NB4 (cell line): Measurements from ENCODE around the gene SPINT2.

Experiments
- DNase-seq: peaks from one replicate; pipeline ENCODE4 v3.0.0; 2010; ENCODE audit warnings: low read depth
- H3K4me3 ChIP-seq: one replicate; pipeline ENCODE4 v1.5.1; 2011; ENCODE audit warnings: mild to moderate bottlenecking, low read depth, low read length, moderate library complexity
- MYC ChIP-seq: IDR thresholded peaks from 2 replicates; pipeline ENCODE4 v1.6.1; 2011; ENCODE audit warnings: low read depth, low read length
- POLR2A ChIP-seq: IDR thresholded peaks from 2 replicates; pipeline ENCODE4 v1.6.1; 2011; ENCODE audit warnings: mild to moderate bottlenecking; ENCODE audit not compliant: insufficient read length; ENCODE audit errors: extremely low read depth
- TF ChIP-seq, protein P1 (sequence below): IDR thresholded peaks from 2 replicates; pipeline ENCODE4 v1.6.1; 2011; ENCODE audit warnings: low read depth, low read length
- TF ChIP-seq, protein P2 (sequence below): IDR thresholded peaks from one replicate; pipeline ENCODE4 v1.5.1; 2012; ENCODE audit warnings: low read depth, low read length

Gene SPINT2

DNA sequence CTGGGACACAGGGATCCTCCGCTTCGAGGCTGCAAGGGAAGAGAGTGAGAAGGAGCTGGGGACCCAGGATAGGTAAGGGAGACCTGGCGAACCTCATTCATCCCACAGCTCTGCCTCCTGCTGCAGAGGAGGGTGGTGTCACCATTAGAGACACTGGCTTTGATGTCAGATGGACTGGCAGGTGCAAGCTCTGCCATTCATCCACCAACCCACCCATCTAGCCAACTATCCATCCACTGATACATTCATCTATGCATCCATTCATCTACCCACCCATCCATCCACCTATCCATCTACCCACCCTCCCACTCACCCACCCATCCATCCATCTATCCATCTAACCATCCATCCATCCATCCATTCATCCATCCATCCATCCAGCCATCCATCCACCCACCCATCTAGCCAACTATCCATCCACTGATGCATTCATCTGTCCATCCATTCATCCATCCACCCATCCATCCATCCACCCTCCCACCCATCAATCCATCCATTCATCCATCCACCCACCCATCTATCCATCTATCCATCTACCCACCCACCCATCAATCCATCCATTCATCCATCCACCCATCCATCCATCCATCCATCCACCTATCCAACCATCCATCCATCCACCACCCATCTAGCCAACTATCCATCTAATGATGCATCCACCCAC is 45.4 kb downstream of the SPINT2 start:
- H3K4me3 ChIP-seq, result no peak overlapping the region
- TF ChIP-seq, protein P1, sequence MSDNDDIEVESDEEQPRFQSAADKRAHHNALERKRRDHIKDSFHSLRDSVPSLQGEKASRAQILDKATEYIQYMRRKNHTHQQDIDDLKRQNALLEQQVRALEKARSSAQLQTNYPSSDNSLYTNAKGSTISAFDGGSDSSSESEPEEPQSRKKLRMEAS, result no peak
- no peak for DNase-seq

DNA sequence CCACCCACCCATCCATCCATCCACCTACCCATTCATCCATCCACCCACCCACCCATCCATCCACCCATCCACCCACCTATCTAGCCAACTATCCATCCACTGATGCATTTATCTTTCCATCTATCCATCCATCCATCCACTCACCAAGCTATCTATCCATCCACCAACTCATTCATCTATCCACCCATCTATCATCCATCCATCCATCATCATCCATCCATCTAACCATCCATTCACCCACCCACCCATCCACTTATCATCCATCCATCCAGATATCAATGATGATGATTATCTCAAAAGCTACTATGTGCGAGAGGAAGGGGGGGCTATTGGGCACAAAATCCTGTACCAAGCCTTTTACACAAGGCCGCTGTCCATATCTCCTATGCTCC is 45.9 kb downstream of the SPINT2 start:
- DNase-seq, result no peak
- H3K4me3 ChIP-seq, result no peak overlapping the region
- no peak for TF ChIP-seq MYC
- TF ChIP-seq, protein P1, result no peak
- TF ChIP-seq POLR2A, result no peak
- TF ChIP-seq, protein P2, sequence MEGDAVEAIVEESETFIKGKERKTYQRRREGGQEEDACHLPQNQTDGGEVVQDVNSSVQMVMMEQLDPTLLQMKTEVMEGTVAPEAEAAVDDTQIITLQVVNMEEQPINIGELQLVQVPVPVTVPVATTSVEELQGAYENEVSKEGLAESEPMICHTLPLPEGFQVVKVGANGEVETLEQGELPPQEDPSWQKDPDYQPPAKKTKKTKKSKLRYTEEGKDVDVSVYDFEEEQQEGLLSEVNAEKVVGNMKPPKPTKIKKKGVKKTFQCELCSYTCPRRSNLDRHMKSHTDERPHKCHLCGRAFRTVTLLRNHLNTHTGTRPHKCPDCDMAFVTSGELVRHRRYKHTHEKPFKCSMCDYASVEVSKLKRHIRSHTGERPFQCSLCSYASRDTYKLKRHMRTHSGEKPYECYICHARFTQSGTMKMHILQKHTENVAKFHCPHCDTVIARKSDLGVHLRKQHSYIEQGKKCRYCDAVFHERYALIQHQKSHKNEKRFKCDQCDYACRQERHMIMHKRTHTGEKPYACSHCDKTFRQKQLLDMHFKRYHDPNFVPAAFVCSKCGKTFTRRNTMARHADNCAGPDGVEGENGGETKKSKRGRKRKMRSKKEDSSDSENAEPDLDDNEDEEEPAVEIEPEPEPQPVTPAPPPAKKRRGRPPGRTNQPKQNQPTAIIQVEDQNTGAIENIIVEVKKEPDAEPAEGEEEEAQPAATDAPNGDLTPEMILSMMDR, result no peak

DNA sequence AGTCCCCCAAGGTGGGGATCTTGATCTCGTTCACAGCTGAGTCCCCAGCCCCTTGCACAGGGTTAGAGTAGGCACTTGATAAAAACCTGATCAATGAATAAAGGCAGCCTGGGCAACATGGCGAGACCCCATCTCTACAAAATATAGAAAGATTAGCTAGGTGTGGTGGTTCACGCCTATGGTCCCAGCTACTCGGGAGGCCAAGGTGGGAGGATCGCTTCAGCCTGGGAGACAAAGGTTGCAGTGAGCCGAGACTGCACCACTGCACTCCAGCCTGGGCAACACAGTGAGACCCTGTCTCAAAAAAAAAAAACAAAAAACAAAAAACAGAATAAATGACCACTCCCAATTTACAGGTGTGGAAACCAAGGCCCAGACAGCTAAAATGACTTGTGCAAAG is 46.6 kb downstream of the SPINT2 start:
- TF ChIP-seq, protein P2, result no peak
- DNase-seq, result no peak
- H3K4me3 ChIP-seq, result no peak overlapping the region

DNA sequence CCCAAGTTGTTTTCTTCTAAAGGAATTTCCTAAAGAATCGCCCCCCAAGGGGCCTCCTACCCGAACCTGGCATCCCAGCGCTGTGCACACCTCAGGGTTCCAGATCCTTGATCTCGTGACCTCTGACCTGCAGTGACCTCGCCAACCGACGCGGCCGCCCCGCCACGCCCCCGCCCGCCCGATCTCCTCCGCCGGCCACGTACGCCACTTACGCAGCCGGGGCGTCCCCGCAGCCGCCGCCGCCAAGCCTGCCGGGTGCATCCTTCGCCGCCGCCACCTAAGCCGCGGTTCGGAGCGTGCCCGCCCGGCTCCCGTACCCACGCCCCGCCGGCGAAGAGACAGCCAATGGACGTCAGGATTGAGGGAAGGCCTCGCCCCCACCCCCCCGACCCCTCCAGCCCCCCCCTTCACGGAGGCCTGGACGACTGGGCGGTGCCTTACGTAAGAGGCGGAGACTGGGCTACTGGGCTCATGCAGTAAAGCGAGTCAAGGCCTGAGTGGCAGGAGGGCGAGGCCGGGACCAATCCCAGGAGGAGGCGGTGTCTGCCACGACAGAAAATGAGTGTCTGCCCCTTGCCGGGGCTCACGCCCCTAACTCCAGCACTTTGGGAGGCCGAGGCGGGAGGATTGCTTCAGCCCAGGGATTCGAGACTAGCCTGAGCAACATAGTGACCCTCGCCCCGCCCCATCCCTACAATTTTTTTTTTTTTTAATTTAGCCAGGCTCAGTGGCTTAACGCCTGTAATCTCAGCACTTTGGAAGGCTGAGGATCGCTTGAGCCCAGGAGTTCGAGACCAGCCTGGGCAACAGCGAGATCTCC is 51.5 kb downstream of the SPINT2 start, which contains the start of gene YIF1B:
TSS of gene YIF1B (minus strand) at position 291 of the 820 bp plus-strand sequence. CDS start at position 261, 30 bp downstream.
- TF ChIP-seq MYC (no peak), POLR2A (no peak)
- TF ChIP-seq, protein P1, result no peak
- TF ChIP-seq, protein P2, result no peak
- peak; percentile 94 for DNase-seq
- H3K4me3 ChIP-seq, result peak within 1 kb of the TSS; percentile 85

DNA sequence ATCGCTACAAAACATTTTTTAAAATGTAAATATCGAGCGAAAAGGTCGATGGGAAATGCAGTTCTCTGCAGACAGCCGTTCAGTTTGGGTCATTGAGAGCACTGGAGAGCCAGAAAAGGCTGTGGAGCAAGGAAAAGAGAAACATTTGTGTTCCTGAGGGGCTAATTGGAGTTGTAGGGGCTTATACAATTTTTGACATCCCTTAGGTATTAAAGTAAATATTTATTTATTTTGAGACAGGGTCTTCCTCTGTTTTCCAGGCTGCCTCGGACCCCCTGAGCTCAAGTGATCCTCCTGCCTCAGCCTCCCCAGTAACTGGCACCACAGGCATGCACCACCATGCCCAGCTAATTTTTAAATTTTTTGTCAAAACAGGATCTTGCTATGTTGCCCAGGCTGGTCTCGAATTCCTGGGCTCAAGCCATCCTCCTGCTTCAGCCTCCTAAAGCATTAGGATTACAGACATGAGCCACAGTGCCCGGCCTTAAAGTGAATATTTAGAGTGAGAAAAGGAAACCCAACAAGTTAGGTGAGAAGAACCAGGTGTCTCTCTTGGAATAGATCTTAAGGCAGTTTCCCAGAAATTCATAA is 52.2 kb downstream of the SPINT2 start:
- peak overlapping the region; percentile 38 for H3K4me3 ChIP-seq
- TF ChIP-seq, protein P1, result no peak
- TF ChIP-seq, protein P2, result no peak
- TF ChIP-seq POLR2A, result no peak
- TF ChIP-seq MYC, result no peak
- DNase-seq, result no peak

DNA sequence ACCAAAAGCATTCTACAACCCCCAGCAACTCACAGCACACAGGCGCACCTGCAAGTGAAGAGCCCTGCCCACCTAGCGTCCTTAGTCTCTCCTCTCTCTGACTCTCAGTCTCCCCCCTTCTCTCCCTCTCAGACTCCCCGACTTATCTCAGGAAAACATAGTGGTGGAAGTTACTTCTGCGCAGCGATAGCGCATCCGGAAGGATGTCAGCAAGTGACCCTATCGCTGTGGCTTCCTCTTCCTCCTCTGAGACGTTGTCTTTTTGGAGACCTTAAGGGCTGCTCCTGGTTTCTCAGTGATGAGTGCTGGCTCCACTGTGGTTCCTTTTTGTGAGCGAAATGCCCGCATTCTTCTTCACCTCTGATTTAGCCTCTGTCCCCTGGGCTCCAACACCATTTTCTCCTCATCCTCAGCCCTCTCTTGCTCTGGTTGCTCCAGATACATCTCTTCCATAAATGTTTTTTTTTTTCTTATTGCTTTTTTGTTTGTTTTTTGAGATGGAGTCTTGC is 52.8 kb downstream of the SPINT2 start:
- TF ChIP-seq POLR2A, result no peak
- no peak for TF ChIP-seq MYC
- TF ChIP-seq, protein P1, result no peak
- TF ChIP-seq, protein P2, result no peak
- H3K4me3 ChIP-seq, result peak overlapping the region; percentile 38
- DNase-seq, result peak; percentile 58
